OCI-LY3 (cell line): Measurements from ENCODE around the gene FAM53C.
"Not testable (repeated sequence)": the region's sequence is repeated elsewhere in the genome, so short reads cannot be mapped to it uniquely, and the experiment has no call there.

ENCODE experiments used
- H2AFZ ChIP-seq: fragments of 200-600, 300-600 bp; shearing (Covaris generic); 2 replicates; pipeline ENCODE4 v1.6.0; 2014; ENCODE audit warnings: antibody characterized with exemption, low read depth, low read length
- H3K27ac ChIP-seq: fragments of 200-600, 300-600 bp; sonication (generic); 2 replicates; pipeline ENCODE4 v1.5.1; 2014; ENCODE audit warnings: mild to moderate bottlenecking, low read length, moderate library complexity, mixed read lengths
- H3K27me3 ChIP-seq: fragments of 200-600, 300-600 bp; sonication (generic); 2 replicates; pipeline ENCODE4 v1.6.1; 2014; ENCODE audit warnings: low read depth, low read length, mixed read lengths
- H3K36me3 ChIP-seq: fragments of 200-600, 300-600 bp; sonication (generic); replicated peaks from 2 replicates; pipeline ENCODE3; 2014; ENCODE audit warnings: low read depth, low read length, mixed read lengths
- H3K4me1 ChIP-seq: fragments of 300-600, 200-600 bp; sonication (generic); 2 replicates; pipeline ENCODE4 v1.6.1; 2014; ENCODE audit warnings: low read length, mixed read lengths
- H3K4me2 ChIP-seq: fragments of 200-600, 300-600 bp; sonication (generic); 2 replicates; pipeline ENCODE4 v1.6.1; 2014; ENCODE audit warnings: low read length, mixed read lengths
- H3K4me3 ChIP-seq: fragments of 300-600, 200-600 bp; sonication (generic); 2 replicates; pipeline ENCODE4 v1.5.1; 2014; ENCODE audit warnings: antibody characterized with exemption, mild to moderate bottlenecking, low read length, moderate library complexity
- H3K79me2 ChIP-seq: fragments of 300-600, 200-600 bp; shearing (Covaris generic); 2 replicates; pipeline ENCODE4 v1.6.1; 2014; ENCODE audit warnings: mild to moderate bottlenecking, low read length, mixed read lengths
- H3K9ac ChIP-seq: fragments of 300-600, 200-600 bp; shearing (Covaris generic); 2 replicates; pipeline ENCODE4 v1.6.0; 2014; ENCODE audit warnings: mild to moderate bottlenecking, low read length, moderate library complexity
- H3K9me3 ChIP-seq: fragments of 200-600, 300-600 bp; shearing (Covaris generic); 2 replicates; pipeline ENCODE4 v1.6.1; 2014; ENCODE audit warnings: low read length, mixed read lengths; ENCODE audit not compliant: insufficient read depth
- H4K20me1 ChIP-seq: fragments of 200-600, 300-600 bp; sonication (generic); 2 replicates; pipeline ENCODE4 v1.6.1; 2016; ENCODE audit warnings: low read length, mixed read lengths; ENCODE audit not compliant: insufficient read depth
- CTCF ChIP-seq: fragments of 200-600, 300-600 bp; sonication (generic); IDR thresholded peaks from 2 replicates; pipeline ENCODE4 v1.5.1; 2014; ENCODE audit warnings: antibody characterized with exemption, low read length, low read depth
- EZH2phosphoT487 ChIP-seq: fragments of 200-600 bp; shearing (Covaris generic); IDR thresholded peaks from 2 replicates; pipeline ENCODE4 v1.6.1; 2018; ENCODE audit warnings: antibody characterized with exemption, mixed run types, low read depth

FAM53C gene

GRCh38 chr5:138386290-138386689, 48.2 kb downstream of the FAM53C start:
- no peak overlapping the region for H3K27ac ChIP-seq
- peaks cover 17% of the 10 kb centered on the region for H3K36me3 ChIP-seq
- H3K79me2 ChIP-seq = no peaks in the 10 kb centered on the region
- H4K20me1 ChIP-seq = no peaks in the 10 kb centered on the region
- no peak overlapping the region for H3K4me3 ChIP-seq
- H2AFZ ChIP-seq = no peak overlapping the region
- H3K9me3 ChIP-seq = no peaks in the 10 kb centered on the region
- no peaks in the 10 kb centered on the region for H3K27me3 ChIP-seq
- H3K4me1 ChIP-seq = peaks cover 14% of the 10 kb centered on the region
- H3K4me2 ChIP-seq = no peak overlapping the region
- H3K9ac ChIP-seq = no peak overlapping the region
- TF ChIP-seq EZH2phosphoT487 = no peak
- no peak for TF ChIP-seq CTCF

DNA sequence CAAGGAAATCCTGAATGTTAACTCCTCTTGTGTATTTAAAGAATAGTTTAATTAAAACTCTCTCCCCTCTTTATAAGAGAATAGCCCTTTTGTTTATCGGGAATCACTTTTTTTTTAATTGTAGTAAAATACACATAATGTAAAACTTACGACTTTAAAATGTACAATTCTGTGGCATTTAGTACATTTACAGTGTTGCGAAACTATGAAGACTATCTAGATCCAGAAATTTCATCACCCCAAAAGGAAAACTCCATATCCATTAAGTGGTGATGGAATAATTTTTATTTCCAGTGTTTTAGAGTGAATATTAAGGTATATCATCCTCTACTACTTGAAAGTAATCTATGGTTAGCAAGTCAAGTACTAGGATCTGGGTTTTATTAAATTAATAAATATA, 51.3 kb downstream of the FAM53C start:
- Histone ChIP-seq H3K9me3 (no peaks in the 10 kb centered on the region), H3K4me1 (peaks cover 14% of the 10 kb centered on the region), H2AFZ (no peak overlapping the region), H3K9ac (no peak overlapping the region), H3K27me3 (no peaks in the 10 kb centered on the region), H3K4me2 (no peak overlapping the region), H3K27ac (no peak overlapping the region), H3K79me2 (no peaks in the 10 kb centered on the region), H3K4me3 (no peak overlapping the region), H3K36me3 (peaks cover 21% of the 10 kb centered on the region), H4K20me1 (no peaks in the 10 kb centered on the region)
- TF ChIP-seq CTCF (no peak), EZH2phosphoT487 (no peak)

DNA sequence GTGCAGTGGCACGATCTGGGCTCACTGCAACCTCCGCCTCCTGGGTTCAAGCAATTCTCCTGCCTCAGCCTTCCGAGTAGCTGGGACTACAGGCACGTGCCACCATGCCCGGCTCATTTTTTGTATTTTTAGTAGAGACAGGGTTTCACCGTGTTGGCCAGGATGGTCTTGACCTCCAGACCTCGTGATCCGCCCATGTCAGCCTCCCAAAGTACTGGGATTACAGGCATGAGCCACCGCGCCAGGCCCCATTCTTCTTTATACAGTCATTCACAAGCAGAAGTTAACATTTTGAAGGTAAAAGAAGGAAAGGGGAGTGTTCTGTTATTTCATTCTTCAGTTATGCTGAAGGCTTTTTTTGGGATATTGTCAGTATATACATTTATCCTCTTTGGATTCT, 51.8 kb downstream of the FAM53C start:
- H4K20me1 ChIP-seq, H3K4me3 ChIP-seq, H3K9me3 ChIP-seq, H3K27ac ChIP-seq, H3K4me2 ChIP-seq, H3K27me3 ChIP-seq, H3K9ac ChIP-seq, H2AFZ ChIP-seq, H3K79me2 ChIP-seq: not testable (repeated sequence)
- H3K36me3 ChIP-seq = peaks cover 21% of the 10 kb centered on the region
- peaks cover 14% of the 10 kb centered on the region for H3K4me1 ChIP-seq

GRCh38 chr5:138391859-138392386, 53.9 kb downstream of the FAM53C start:
- no peak for TF ChIP-seq EZH2phosphoT487
- no peak for TF ChIP-seq CTCF
- Histone ChIP-seq H3K27me3 (no peaks in the 10 kb centered on the region), H3K79me2 (no peaks in the 10 kb centered on the region), H4K20me1 (no peaks in the 10 kb centered on the region), H3K4me3 (no peak overlapping the region), H3K36me3 (peaks cover 26% of the 10 kb centered on the region), H3K9ac (no peak overlapping the region), H3K9me3 (no peaks in the 10 kb centered on the region), H3K4me1 (peaks cover 7% of the 10 kb centered on the region), H2AFZ (no peak overlapping the region), H3K4me2 (no peak overlapping the region), H3K27ac (no peak overlapping the region)
